Lower lobe of right lung (tissue), 2 donors: ENCODE measurements around the gene VAV2. TPM values are rescaled to one million over a fixed set of nuclear protein-coding genes. Genes with fewer than 3 reads are reported as not detected.

Experiments
- ATAC-seq, 2 donors: fragments of 200-7000 bp; cut with Tn5 transposase; one replicate each; pipeline ENCODE4 v1.9.1; 2020 to 2022; ENCODE audit warnings: mild to moderate bottlenecking in 2 of 2, moderate library complexity in 2 of 2
- DNase-seq: peaks from one replicate; pipeline ENCODE4 v3.0.0-alpha.2; 2020
- H3K27ac ChIP-seq: fragments of 200-600 bp; one replicate; pipeline ENCODE4 v1.8.0; 2022
- H3K27me3 ChIP-seq: fragments of 200-600 bp; one replicate; pipeline ENCODE4 v1.8.0; 2022; ENCODE audit warnings: low read depth
- H3K36me3 ChIP-seq: fragments of 200-600 bp; one replicate; pipeline ENCODE4 v1.8.0; 2022; ENCODE audit warnings: mild to moderate bottlenecking
- H3K4me1 ChIP-seq: fragments of 200-600 bp; one replicate; pipeline ENCODE4 v1.8.0; 2022
- H3K4me3 ChIP-seq: fragments of 200-600 bp; one replicate; pipeline ENCODE4 v1.8.0; 2022; ENCODE audit warnings: mild to moderate bottlenecking
- H3K9me3 ChIP-seq: fragments of 200-600 bp; one replicate; pipeline ENCODE4 v1.8.0; 2022
- intact Hi-C: fragments of 100-400 bp; cut with DNase I; formaldehyde crosslinking; loops from one replicate; pipeline ENCODE4 v1.11.0; 2022
- total RNA-seq: library from RNA; stranded (reverse); fragmentation: NEBNext Ultra II Directional; extraction: Animal tissue kit (Norgen Biotek cat#: 25700); gene quantifications from one replicate; pipeline ENCODE4 v1.2.1, GENCODE V29; 2021
- TF ChIP-seq, protein P1 (sequence below): fragments of 200-600 bp; IDR thresholded peaks from one replicate; pipeline ENCODE4 v1.8.0; 2022; ENCODE audit warnings: antibody characterized with exemption, mild to moderate bottlenecking
- donor health status: DM: no; HTN: yes; CAD: no; lungs with severe emphysema.

The VAV2 gene
- total RNA-seq, 1 donor from 2014 or later, result 26.9 TPM

DNA sequence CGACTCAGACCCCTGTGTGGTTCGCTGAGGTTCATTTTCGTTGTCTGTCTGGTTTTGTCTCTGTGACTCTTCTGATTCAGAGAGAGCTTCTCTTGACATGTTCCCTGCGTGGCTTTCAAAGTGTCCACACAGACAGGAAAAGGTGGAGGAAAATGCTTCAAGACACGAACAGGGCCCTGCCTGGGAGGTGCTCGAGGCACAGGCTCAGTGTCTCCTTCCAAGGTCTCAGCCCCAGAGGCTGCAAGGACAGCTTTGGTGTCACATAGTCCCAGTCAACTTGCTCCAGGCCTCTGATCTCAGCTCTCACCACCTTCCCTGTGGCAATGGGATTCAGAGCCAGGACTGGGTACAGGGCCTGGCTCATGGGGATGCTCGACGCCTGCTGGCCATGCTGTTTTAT is 202.3 kb downstream of the VAV2 start:
- peaks cover 57% of the 10 kb centered on the region for H3K4me1 ChIP-seq
- no peak overlapping the region for H3K4me3 ChIP-seq
- peaks cover 23% of the 10 kb centered on the region for H3K36me3 ChIP-seq
- TF ChIP-seq, protein P1, sequence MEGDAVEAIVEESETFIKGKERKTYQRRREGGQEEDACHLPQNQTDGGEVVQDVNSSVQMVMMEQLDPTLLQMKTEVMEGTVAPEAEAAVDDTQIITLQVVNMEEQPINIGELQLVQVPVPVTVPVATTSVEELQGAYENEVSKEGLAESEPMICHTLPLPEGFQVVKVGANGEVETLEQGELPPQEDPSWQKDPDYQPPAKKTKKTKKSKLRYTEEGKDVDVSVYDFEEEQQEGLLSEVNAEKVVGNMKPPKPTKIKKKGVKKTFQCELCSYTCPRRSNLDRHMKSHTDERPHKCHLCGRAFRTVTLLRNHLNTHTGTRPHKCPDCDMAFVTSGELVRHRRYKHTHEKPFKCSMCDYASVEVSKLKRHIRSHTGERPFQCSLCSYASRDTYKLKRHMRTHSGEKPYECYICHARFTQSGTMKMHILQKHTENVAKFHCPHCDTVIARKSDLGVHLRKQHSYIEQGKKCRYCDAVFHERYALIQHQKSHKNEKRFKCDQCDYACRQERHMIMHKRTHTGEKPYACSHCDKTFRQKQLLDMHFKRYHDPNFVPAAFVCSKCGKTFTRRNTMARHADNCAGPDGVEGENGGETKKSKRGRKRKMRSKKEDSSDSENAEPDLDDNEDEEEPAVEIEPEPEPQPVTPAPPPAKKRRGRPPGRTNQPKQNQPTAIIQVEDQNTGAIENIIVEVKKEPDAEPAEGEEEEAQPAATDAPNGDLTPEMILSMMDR, result no peak
- intact Hi-C loops, result loop anchor here (5.0 kb wide), 1 partner anchor 203 kb away; the partner anchor contains the start of gene VAV2
- DNase-seq (no peak), ATAC-seq (no peak)
- H3K9me3 ChIP-seq, result no peaks in the 10 kb centered on the region
- H3K27ac ChIP-seq, result peak overlapping the region; percentile 62
- no peaks in the 10 kb centered on the region for H3K27me3 ChIP-seq

DNA sequence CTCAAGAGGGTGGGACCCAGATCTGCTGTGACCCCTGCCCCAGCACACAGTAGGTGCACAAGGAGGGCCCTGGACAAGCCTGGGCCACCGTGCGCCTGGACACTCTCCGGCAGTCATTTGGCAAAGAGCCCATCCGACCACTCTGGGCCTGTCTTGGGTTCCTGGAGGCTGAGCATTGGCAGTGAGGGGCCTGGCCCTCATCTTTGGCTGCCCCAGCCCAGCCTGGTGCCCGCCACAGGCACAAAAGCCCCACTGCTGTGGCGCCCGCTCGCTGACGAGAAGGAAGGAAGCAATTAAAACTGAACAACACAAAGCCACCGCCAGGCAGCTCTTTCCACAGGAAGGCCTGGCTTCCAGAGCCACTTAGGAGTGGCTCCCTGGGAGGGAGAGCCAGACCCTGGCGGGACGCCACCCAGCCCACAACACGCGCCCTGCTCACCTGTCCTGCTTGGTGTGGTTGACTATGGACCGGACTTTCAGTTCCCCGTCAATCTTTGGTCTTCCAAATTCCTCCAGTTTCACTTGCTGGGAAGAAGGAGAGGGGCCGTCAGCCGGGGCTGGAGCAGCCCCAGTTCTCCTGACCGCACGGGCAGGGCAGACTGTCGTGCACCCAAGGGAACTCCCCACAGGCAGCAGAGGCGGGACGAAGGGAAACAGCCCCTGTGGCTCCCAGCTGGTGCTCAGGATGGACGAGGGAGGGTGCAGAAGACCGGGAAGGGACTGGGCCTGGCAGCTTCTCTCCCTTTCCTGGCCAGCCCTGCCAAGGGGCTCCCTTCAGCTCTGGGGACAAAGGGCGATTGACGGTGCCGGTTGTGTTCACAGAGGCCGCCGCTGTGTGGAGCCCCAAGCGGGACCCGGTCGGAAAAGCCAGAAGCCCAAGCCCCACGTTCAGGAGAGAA is 203.1 kb downstream of the VAV2 start:
- Histone ChIP-seq H3K4me1 (peaks cover 57% of the 10 kb centered on the region), H3K27me3 (no peaks in the 10 kb centered on the region), H3K27ac (peak overlapping the region; percentile 62), H3K4me3 (peak overlapping the region; percentile 11), H3K9me3 (no peaks in the 10 kb centered on the region), H3K36me3 (peaks cover 27% of the 10 kb centered on the region)
- intact Hi-C loops, result no loop called here
- DNase-seq (peak; percentile 60), ATAC-seq (peak; percentile 23 to 24)
- TF ChIP-seq, protein P1, result no peak

DNA sequence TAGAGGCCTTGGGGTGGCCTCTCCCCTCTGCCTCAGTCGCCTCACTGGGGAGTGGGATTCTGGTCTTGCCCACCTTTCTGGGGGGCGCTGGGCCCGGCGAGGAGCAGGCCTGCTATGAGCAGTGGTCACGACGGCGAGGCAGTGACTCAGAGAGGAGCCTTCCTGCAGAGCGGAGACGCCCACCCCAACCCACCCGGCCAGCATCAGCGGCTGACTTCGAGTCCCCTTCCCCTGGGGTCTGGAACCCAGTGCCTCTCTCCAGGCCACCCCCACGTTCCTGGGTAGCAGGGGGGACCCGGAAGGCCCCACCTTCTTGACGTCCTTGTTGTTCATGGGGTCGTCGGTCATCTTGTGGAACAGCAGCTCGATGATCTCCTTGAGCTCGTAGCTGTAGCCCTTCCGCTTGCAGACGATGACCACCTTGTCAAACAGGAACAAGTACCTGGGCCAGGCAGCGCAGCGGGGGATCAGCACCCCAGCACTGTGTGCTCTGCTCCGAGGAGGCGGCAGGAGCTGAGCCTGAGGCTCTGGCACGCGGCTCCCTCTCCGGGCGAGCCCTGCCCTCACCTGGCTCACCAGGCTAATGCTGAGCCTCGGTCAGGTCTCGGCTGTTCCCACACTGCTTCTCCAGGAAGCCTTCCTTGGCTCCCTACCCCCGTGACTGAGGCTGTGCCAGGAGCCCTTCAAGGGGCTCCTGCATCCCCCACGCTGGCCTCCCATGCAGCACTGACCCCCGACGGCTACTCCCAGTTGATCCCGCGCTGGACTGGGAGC is 203.9 kb downstream of the VAV2 start:
- ATAC-seq, result no peak
- Histone ChIP-seq H3K27me3 (no peaks in the 10 kb centered on the region), H3K36me3 (peaks cover 32% of the 10 kb centered on the region), H3K9me3 (no peaks in the 10 kb centered on the region), H3K4me3 (no peak overlapping the region), H3K4me1 (peaks cover 54% of the 10 kb centered on the region), H3K27ac (peak overlapping the region; percentile 62)
- intact Hi-C loops, result no loop called here
- TF ChIP-seq, protein P1, result no peak
- no peak for DNase-seq

DNA sequence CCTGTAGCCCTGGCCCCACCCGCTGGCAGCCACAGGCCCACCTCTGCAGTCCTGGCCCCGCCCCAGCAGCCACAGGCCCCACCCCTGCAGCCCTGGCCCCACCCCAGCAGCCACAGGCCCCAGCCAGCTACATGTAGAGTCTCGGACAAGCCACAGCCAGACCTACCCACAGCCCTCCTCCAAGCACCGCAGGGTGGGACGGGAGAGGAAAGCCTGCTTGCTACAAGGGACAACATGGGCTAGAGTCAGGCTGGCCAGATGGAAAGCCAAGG is 204.4 kb downstream of the VAV2 start:
- no peak overlapping the region for H3K27ac ChIP-seq
- peaks cover 35% of the 10 kb centered on the region for H3K36me3 ChIP-seq
- H3K4me1 ChIP-seq, result peaks cover 49% of the 10 kb centered on the region
- peak; percentile 41 to 56 for ATAC-seq
- DNase-seq, result no peak
- TF ChIP-seq, protein P1, result no peak
- no peak overlapping the region for H3K4me3 ChIP-seq
- H3K9me3 ChIP-seq, result no peaks in the 10 kb centered on the region
- H3K27me3 ChIP-seq, result no peaks in the 10 kb centered on the region
- intact Hi-C loops, result no loop called here

DNA sequence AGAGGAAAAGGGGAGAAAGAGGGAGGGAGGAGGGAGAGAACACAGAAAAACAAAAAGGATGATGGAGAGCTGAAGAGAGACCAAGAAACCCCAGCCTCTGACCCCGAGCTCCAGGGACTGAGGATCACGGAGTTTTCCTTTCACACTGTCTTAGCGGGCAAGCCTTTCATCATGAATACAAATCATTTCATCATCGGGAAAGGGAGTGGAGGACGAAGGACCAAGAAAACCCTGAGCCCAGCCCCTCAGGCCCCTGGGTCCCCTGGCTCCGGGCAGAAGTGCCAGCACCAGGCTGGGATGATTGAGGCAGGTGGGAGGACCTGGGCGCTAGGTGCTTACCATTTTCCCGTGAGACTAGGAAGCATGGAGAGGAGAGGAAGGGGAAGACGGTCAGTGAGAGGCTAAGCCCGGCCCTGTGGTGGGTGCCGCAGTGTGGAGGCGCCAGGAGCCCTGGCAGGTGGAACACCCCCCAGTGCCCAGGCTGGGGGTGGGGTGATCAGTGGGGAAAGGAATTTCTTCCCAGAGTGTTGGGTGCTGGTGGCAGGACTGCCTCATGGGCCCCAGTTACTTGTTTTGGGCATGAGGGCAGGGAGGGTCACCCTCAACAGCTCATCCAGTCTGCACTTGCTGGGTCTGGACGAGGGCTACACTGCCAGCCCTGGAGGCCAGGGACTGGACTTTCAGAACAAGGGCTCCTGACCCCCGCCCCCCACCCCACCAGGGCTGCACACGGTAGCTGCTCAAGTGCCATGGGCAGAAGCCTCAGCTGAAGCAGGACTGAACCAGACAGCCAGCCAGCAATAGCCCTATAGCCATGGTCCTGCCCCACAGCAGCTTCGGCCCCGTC is 205.0 kb downstream of the VAV2 start:
- H3K4me1 ChIP-seq, result peaks cover 47% of the 10 kb centered on the region
- H3K27ac ChIP-seq, result peak overlapping the region; percentile 18
- no peaks in the 10 kb centered on the region for H3K9me3 ChIP-seq
- intact Hi-C loops, result no loop called here
- H3K4me3 ChIP-seq, result no peak overlapping the region
- H3K36me3 ChIP-seq, result peaks cover 35% of the 10 kb centered on the region
- no peaks in the 10 kb centered on the region for H3K27me3 ChIP-seq
- no peak for ATAC-seq
- TF ChIP-seq, protein P1, result no peak
- DNase-seq, result no peak
